NCI-H748 (cell line): ENCODE data around the gene SHC1.
A peak's percentile ranks its signal among the peaks of the same experiment; 100 is the strongest.

Source experiments
- DNase-seq: peaks from one replicate; lab custom pipeline; 2025; ENCODE audit not compliant: unreplicated experiment; lab: John Stamatoyannopoulos, UW

Gene SHC1

DNA sequence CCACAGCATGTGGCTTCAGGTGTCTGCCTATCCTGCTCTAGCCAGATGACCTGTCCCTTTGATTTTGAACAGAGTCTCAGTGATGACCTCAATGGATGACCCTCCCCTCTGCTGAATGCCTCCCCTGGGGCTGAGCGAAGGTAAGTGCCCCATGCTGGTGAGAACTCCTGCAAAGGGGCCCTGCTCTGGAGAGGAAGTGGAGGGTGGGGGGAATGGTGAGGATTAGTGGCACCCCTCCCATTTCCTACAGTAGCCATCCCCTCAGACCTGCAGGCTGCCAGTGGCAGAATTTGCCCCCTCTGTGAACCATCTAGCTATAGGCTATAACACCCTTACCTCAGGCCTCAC, 30.4 kb downstream of the SHC1 start:
- no peak for DNase-seq

DNA sequence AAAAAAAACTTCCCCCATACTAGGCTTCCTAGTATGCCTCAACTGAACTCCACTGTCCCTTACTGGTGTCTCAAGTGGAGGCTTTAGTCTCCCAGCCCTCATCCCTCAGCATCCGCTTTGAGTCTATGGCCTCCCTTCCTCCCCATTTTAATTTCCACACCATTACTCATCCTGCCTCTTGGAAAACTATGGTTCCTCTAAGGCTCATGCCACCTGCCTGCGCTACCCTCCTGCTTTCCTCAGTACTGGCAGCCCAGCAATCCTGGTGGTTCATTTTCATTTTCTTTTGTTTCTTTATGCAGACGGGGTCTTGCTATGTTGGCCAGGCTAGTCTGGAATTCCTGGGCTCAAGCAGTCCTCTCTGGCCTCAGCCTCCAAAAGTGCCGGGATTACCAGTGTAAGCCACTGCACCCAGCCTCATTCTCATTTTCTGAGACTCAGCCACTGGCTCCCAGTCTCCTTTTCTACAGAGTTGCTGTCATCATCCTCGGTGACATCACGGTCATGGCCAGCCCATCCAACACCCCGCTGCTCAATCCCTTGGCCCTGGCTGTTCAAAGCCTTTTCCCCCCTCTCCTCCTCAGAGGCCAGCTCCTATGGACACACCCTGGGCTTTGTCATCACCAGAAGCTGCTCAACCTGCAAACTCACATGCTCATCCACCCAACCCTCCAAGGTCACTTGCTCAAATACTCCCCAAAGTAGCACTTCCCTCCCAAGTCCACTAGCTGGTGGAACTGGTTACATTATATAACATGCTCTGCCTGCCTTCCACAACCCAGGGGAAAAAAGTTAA, 31.7 kb downstream of the SHC1 start:
- no peak for DNase-seq

DNA sequence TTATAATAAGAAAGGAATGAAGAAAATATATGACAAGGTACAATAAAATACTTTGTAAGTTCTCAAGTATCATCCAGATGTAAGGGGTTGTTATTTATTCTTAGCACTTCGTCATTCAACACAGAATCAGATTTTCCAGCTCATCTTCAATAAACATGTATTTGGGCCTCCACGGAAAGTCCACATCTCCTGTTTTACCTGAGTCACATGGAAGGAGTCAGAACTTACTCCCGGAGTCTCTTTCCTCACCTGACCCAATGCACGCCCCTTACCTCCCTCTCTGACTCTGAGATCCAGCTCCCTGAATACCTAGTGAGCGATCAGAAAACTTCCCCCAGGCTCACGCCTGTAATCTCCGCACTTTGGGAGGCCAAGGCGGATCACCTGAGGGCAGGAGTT, 32.6 kb downstream of the SHC1 start:
- DNase-seq, result no peak

DNA sequence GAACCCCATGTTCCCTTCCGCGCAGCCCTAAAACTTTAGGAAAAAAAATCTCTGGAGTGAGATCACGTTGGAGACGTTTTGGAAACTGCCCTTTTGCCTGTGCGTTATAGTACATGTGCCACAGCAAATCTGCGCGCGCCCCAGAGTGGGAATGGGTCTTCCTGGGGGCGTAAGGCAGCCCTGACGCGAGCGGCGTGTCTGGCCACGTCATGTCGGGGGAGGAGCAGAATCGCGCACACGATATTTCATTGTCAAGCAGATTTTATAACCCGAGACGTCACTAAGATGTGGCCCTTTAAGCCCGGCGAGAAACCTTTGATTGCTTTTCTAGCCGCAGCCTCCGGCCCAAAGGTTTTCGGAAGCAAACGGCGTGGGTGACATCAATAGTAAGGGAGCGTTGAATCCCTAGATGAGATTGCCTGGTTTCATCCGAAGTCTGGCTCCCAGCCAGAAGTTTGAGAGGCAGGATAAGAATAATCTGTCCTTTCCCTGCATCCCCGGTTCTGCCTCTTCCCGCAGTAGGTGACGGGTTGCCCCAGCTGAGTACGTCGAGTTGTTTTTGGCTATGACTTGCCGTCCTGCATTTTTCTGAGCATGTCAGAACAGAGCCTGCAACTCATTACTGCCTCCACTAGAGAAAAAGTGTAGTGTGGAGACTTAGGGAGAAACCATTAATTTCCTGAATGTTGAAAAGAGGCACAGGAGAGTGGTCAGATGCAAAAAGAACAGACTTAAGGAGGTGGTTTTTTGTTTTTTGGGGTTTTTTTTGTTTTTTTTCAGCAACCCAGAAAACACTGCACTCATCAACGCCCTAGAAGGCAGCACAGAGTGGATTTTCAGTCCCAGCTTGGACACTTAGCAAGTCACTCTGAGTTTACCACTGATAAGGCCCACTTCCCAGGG, 33.2 kb downstream of the SHC1 start:
- peak; percentile 91 for DNase-seq

DNA sequence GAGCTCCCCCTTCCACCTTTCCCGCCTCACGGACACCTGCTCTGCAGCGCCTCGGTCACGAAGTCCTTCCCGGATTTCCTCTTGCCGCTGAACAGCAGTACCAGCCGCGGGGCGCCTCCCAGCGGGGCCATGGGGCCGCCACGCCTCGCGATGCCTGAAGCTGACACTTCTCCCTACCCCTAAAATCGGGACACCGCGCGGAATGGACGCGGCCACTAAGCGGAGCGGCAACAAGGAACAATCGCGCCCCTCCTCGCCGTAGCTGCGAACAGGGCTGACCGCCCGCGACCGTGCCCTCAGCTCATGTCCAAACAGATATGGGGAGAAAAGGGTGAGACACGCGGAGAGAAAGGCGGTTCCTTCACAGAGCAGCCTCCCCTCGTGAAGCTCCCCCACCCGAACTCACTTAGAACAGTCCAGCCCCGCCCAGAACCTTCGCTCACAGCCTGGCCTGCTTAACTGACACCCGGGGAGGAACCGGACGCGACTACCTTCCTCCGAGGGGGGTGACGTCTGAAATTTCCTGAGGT, 33.9 kb downstream of the SHC1 start, which contains the start of gene PMVK:
Gene PMVK (minus strand): TSS at position 165 of the 530 bp plus-strand sequence. CDS start 34 bp downstream, at position 131.
- peak; percentile 96 for DNase-seq

DNA sequence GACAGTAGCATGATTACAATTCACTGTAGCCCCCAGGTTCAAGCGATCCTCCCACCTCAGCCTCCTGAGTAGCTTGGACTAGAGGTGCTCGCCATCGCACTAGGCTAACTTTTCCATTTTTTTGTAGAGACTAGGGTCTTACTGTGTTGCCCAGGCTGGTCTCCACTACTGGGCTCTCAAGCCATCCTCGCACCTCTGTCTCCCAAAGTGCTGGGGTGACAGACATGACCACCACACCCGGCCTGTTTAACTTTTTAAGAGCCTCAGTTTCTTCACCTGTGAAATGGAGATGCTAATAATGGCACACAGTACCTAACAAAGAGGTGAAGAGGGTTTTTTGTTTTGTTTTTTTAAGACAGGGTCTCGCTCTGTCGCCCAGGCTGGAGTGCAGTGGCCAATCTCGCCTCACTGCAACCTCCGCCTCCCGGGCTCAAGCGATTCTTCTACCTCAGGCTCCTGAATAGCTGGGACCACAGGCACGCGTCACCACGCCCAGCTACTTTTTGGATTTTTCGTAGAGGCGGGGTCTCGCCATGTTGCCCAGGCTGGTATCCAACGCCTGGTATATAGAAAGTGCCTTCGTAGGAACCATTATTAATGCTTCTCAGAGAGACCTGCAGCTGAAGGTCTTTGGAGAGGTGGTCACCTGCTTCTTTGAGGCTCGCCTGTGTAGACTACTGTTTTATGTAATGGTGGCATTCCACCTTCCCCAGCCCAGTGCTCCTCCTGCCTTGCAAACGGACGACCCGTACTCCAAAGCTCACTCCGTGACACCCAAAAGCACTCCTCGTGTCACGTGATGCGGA, 34.6 kb downstream of the SHC1 start:
- no peak for DNase-seq

DNA sequence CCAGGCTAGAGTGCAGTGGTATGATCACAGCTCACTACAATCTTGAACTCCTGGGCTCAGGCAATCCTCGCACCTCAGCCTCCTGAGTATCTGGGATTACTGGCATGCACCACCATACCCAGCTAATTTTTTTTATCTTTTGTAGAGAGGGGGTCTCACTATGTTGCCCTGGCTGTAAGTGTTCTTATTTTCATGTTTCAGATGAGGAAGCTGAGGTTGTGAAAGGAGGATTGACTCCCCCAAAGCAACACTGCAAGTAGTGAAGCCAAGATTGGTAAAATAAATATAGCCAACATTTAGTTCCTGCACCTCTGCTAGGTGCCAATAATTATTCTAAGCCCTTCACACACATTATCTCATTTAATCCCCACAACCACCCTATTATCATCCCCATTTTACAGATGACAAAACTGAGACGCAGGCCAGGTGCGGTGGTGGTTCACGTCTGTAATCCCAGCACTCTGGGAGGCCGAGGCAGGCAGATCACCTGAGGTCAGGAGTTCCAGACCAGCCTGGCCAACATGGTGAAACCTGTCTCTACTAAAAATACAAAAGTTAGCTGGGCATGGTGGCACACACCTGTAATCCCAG, 36.1 kb downstream of the SHC1 start:
- no peak for DNase-seq

DNA sequence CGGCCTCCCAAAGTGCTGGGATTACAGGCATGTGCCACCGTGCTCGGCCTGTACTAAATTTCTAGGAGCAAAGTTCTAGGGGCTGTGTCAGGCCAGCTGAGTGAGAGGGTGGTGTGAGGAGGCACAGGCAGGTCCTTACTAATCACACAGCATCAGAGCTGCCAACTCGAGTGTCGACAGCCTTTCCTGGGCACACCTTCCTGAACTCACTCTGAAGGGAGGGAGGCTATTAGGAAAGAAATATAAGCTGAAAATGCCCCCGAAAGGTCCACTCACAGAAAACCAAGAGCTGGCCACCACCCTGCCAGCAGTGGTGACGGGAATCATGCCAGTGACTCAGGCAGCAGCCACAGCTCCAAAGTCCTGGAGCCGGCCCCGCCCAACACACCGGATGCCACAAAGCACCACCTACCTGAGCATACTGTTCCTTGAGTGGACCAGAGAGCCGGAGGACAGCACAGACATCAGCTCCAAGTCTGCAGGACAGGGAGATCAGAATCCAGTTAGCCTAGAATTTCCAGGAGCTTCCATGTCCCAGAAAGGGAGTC, 38.5 kb downstream of the SHC1 start:
- no peak for DNase-seq

DNA sequence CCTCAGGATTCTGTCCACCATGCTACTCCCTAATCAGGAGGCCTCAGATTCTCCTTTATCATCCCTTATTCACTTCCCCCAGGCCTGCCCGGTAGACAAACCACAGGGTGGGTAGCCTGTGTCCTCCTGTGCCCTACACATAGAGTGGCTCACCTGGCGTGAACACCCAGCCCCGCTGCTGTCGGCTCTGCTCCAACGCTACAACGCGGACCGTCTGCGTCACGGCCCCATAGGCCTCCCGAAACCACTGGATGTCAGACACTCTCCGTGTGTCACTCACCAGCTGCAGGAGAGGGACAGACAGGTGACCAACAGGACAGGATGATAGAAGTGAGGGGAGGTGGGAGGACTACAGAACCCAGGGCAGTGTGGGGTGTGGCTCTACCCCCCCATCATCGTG, 44.3 kb downstream of the SHC1 start:
- DNase-seq, result no peak

DNA sequence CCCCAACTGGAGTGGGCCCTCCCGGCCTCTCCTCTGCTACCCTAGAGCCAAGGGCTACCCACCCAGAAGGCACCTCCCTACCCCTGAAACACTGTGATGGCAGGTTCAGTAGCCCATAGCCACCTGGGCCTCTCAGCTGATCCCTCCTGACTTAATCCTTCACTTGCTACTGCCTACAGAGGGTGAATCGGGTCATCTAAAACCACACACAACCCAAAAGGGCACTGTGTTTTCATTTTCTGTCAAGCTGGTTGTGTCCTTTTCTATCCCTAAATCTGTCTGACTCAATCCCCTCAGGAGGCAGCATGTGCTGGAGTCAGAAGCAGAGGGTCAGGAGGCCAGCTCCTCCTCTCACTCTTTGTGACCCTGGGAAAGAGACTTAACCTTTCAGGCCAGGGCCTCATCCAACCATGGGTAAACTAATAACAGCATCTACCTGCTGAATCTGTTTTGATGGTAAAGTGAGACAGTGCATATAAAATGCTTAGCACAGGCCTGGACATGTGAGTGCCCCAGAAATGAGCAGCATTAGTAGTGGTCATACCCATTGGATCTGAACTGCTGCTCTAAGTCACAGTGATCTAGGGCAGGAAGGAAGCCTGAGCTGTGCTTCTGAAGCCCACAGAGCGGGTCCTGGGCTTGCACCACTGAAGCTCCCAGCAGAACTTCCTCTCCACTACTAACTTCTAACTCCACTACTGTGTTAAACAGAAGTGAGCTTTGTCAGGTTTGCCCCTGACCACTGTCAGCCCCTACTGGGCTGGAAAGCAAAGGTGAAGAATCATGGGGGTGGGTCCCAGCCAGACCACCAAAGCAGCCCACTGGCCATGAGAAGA, 45.0 kb downstream of the SHC1 start:
- no peak for DNase-seq

DNA sequence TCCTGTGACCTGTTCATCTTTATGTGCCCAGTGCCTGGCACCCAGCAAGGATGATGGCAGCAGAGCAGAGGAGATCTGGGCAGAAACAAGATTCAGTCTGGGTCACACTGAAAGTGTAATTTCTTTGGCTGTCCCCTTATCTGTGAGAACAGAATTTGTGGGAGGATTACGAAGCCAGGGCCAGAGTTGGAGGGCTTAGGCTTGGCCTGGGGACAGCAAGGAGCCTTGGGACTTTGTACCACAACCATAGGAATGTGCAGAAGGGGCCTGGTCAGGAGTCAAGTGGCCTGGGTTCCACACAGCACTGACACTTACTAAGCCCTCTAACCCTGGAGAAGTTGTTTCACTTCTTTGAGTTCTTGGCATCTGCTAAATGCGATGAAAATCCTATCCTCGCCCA, 46.9 kb downstream of the SHC1 start:
- no peak for DNase-seq

DNA sequence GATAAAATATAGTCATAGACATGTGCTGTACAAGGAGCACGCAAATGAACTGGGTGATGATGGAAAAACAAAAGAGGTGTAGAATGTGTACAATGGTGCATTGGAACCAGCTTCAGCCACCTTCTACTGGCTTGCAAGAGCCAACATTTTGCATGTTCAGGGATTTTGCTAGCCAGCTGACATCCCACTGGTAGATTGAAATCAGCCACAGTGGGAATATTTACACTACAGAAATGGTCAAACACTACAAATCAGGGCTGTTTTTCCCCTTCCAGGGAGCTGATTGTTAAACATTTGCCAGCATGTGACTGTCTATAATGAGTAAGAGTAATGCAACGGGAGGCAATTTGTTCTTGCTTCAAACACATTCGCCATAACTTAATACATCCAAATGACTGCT, 57.3 kb downstream of the SHC1 start:
- peak; percentile 25 for DNase-seq

DNA sequence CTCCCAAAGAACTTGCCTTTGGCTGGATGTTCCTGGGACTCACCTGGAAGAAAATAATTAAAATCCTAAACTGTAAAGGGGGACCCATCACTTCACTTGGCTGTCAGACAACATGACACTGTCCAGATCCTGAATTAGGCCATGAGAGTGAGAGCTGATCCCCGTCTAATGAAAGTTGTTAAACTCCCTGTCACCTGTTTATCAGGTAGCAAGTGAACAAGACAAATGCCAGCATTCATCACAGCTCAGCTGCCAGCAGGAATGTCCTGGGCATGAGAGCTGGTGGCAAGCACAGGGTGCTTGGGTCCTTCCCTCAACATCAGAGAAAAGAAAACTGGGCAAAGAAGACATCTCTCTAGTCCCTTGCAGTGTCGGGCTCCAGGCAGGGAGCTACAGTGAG, 57.8 kb downstream of the SHC1 start:
- no peak for DNase-seq
